AG04449 (cell line): Measurements from ENCODE around the gene SLC38A1.
A peak's percentile ranks its signal among the peaks of the same experiment; 100 is the strongest.

Source experiments
- CTCF ChIA-PET: fragments of 350-600 bp; formaldehyde crosslinking; extraction: SDS; loops from one replicate; lab custom pipeline; 2021; ENCODE audit warnings: antibody characterized with exemption; lab: Yijun Ruan, JAX
- POLR2A ChIA-PET: fragments of 400-600, 350-600 bp; formaldehyde crosslinking; extraction: SDS; loops from one replicate; lab custom pipeline; 2020; ENCODE audit warnings: antibody characterized with exemption, inconsistent platforms; lab: Yijun Ruan, JAX
- DNase-seq: peaks from one replicate; pipeline ENCODE4 v3.0.0-alpha.2; 2010; ENCODE audit warnings: low read depth, low spot score
- H3K4me3 ChIP-seq: 2 replicates; pipeline ENCODE4 v1.5.1; 2011; ENCODE audit warnings: low read depth, mild to moderate bottlenecking, control low read depth, low read length
- CTCF ChIP-seq: IDR thresholded peaks from one replicate; pipeline ENCODE4 v1.5.1; 2011; ENCODE audit warnings: mild to moderate bottlenecking, moderate library complexity, low read length, control low read depth, inconsistent platforms; ENCODE audit not compliant: insufficient read depth; ENCODE audit errors: missing control alignments

Gene SLC38A1

GRCh38 chr12:46153268-46153872 lies 115.5 kb downstream of the SLC38A1 start:
- ChIA-PET CTCF (interaction anchor here (0.7 to 1.7 kb wide), 7 partner anchors 10 to 868 kb away, joined by 3 to 6 read pairs (median 4); no protein-coding TSS in a partner anchor), POLR2A (interaction anchor here (0.7 to 1.0 kb wide), 2 partner anchors 204 to 205 kb away, joined by 3 to 4 read pairs; no protein-coding TSS in a partner anchor)
- no peak for DNase-seq

GRCh38 chr12:46152456-46152855 lies 116.4 kb downstream of the SLC38A1 start:
- DNase-seq = no peak
- POLR2A ChIA-PET = no interaction called here
- no peak overlapping the region for H3K4me3 ChIP-seq
- CTCF ChIA-PET = interaction anchor here (0.6 to 2.0 kb wide), 8 partner anchors 10 to 868 kb away, joined by 3 to 10 read pairs (median 3); no protein-coding TSS in a partner anchor
- TF ChIP-seq CTCF = no peak

More at GRCh38 chr12:46153268-46153872, 115.5 kb downstream of the SLC38A1 start:
- peak; percentile 47 for TF ChIP-seq CTCF
- no peak overlapping the region for H3K4me3 ChIP-seq

GRCh38 chr12:46150735-46151134 lies 118.1 kb downstream of the SLC38A1 start:
- TF ChIP-seq CTCF = no peak
- POLR2A ChIA-PET = no interaction called here
- CTCF ChIA-PET = interaction anchor here (0.6 to 2.0 kb wide), 3 partner anchors 200 to 870 kb away, joined by 3 to 10 read pairs (median 3); no protein-coding TSS in a partner anchor
- H3K4me3 ChIP-seq = no peak overlapping the region
- no peak for DNase-seq

GRCh38 chr12:46149905-46150304 lies 118.9 kb downstream of the SLC38A1 start:
- POLR2A ChIA-PET = no interaction called here

GRCh38 chr12:46149079-46149464 lies 119.8 kb downstream of the SLC38A1 start:
- ChIA-PET CTCF (interaction anchor here (1.1 kb wide), 1 partner anchor 26 kb away, joined by 3 read pairs; no protein-coding TSS in a partner anchor), POLR2A (no interaction called here)
- H3K4me3 ChIP-seq = no peak overlapping the region
- no peak for DNase-seq
- no peak for TF ChIP-seq CTCF

More at GRCh38 chr12:46149905-46150304, 118.9 kb downstream of the SLC38A1 start:
- no peak overlapping the region for H3K4me3 ChIP-seq
- DNase-seq = no peak
- no peak for TF ChIP-seq CTCF
- CTCF ChIA-PET = interaction anchor here (1.1 to 1.2 kb wide), 2 partner anchors 27 to 783 kb away, joined by 3 read pairs; no protein-coding TSS in a partner anchor

- CTCF ChIA-PET = no interaction called here
- H3K4me3 ChIP-seq = no peak overlapping the region
- POLR2A ChIA-PET = no interaction called here
- TF ChIP-seq CTCF = no peak
- DNase-seq = no peak
Measured at GRCh38 chr12:46148327-46149078, 120.3 kb downstream of the SLC38A1 start.
